Osteoblast (primary cell): ENCODE data around the gene PPP1R3C. TPM values are rescaled to one million over a fixed set of nuclear protein-coding genes. Genes with fewer than 3 reads are reported as not detected.

Experiments used
- DNase-seq: peaks from one replicate; pipeline ENCODE4 v3.0.0; 2011; ENCODE audit warnings: low spot score, mixed read lengths; ENCODE audit not compliant: insufficient read length; ENCODE audit errors: missing footprints
- H2AFZ ChIP-seq: 2 replicates; pipeline ENCODE4 v1.6.0; 2011; ENCODE audit warnings: mild to moderate bottlenecking, low read length
- H3K27ac ChIP-seq: 2 replicates; pipeline ENCODE4 v1.5.1; 2011; ENCODE audit warnings: mild to moderate bottlenecking, low read depth, low read length, moderate library complexity
- H3K27me3 ChIP-seq: 2 replicates; pipeline ENCODE4 v1.6.0; 2012; ENCODE audit warnings: mild to moderate bottlenecking, control low read depth, inconsistent platforms, low read length, moderate library complexity; ENCODE audit not compliant: insufficient read depth
- H3K36me3 ChIP-seq: 2 replicates; pipeline ENCODE4 v1.5.1; 2011; ENCODE audit warnings: mild to moderate bottlenecking, low read length, control low read depth, moderate library complexity; ENCODE audit not compliant: insufficient read depth
- H3K4me1 ChIP-seq: 2 replicates; pipeline ENCODE4 v1.5.1; 2011; ENCODE audit warnings: mild to moderate bottlenecking, low read length, control low read depth, moderate library complexity; ENCODE audit not compliant: insufficient read depth
- H3K4me2 ChIP-seq: 2 replicates; pipeline ENCODE4 v1.6.0; 2011; ENCODE audit warnings: mild to moderate bottlenecking, low read length; ENCODE audit not compliant: insufficient read depth
- H3K4me3 ChIP-seq: fragments of 200-600 bp; sonication (generic); 3 replicates; pipeline ENCODE4 v1.5.1; 2012; ENCODE audit warnings: mild to moderate bottlenecking, low read length, inconsistent platforms; ENCODE audit not compliant: insufficient read depth
- H3K79me2 ChIP-seq: 2 replicates; pipeline ENCODE4 v1.6.0; 2012; ENCODE audit warnings: mild to moderate bottlenecking, low read length, control low read depth, inconsistent platforms; ENCODE audit not compliant: insufficient read depth
- H3K9me3 ChIP-seq: 2 replicates; pipeline ENCODE4 v1.5.1; 2011; ENCODE audit warnings: low read depth, low read length, control low read depth
- H4K20me1 ChIP-seq: 2 replicates; pipeline ENCODE4 v1.6.0; 2012; ENCODE audit warnings: mild to moderate bottlenecking, low read length, control low read depth; ENCODE audit not compliant: insufficient read depth
- total RNA-seq: library from RNA; depleted of rRNA; stranded (reverse); fragments of >200 nt; gene quantifications from 2 replicates; pipeline ENCODE4 v1.2.3, GENCODE V29; 2012
- TF ChIP-seq, protein P1 (sequence below): IDR thresholded peaks from 2 replicates; pipeline ENCODE4 v1.5.1; 2011; ENCODE audit warnings: mild to moderate bottlenecking, low read depth, low read length, moderate library complexity; ENCODE audit errors: extremely low read depth

PPP1R3C gene
- total RNA-seq, 1 donor: 87.9 TPM

DNA sequence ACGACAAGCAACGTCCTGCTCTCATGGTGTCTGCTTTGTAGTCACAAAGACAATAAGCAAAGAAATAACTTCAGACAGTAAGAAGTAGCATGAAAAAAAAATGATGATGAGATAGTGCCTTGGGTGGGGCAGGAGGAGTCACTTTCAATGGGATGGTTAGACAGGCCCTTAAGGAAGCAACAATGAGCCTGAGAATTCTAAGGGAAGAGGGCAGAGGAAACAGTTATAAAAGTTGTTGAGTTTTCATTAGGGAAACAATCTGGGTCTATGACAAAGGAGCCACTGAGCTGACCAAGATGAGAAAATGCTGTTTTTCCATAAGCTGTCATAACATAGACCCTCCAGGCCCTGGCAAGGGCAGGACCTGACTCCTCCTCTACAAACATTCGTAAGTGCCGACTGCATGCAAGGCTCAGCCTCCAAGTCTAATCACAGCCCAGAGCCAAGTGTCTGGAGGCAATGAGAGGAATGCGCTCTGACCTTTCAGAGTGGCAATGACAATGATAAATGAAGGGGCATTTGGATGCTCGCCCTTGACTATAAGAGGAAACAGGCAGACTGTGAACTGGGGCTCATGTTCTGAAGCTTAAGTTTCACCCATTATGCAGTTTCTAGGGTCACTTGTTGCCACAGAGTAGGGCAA is 43.7 kb downstream of the PPP1R3C start:
- Histone ChIP-seq H3K4me2 (peak overlapping the region; percentile 68), H3K4me3 (no peak overlapping the region), H3K79me2 (no peaks in the 10 kb centered on the region), H3K36me3 (no peaks in the 10 kb centered on the region), H3K9me3 (no peaks in the 10 kb centered on the region), H3K27ac (peak overlapping the region; percentile 86), H3K27me3 (no peaks in the 10 kb centered on the region), H3K4me1 (peaks cover 48% of the 10 kb centered on the region), H2AFZ (peak overlapping the region; percentile 12), H4K20me1 (no peaks in the 10 kb centered on the region)
- TF ChIP-seq, protein P1, sequence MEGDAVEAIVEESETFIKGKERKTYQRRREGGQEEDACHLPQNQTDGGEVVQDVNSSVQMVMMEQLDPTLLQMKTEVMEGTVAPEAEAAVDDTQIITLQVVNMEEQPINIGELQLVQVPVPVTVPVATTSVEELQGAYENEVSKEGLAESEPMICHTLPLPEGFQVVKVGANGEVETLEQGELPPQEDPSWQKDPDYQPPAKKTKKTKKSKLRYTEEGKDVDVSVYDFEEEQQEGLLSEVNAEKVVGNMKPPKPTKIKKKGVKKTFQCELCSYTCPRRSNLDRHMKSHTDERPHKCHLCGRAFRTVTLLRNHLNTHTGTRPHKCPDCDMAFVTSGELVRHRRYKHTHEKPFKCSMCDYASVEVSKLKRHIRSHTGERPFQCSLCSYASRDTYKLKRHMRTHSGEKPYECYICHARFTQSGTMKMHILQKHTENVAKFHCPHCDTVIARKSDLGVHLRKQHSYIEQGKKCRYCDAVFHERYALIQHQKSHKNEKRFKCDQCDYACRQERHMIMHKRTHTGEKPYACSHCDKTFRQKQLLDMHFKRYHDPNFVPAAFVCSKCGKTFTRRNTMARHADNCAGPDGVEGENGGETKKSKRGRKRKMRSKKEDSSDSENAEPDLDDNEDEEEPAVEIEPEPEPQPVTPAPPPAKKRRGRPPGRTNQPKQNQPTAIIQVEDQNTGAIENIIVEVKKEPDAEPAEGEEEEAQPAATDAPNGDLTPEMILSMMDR: no peak
- DNase-seq: no peak

DNA sequence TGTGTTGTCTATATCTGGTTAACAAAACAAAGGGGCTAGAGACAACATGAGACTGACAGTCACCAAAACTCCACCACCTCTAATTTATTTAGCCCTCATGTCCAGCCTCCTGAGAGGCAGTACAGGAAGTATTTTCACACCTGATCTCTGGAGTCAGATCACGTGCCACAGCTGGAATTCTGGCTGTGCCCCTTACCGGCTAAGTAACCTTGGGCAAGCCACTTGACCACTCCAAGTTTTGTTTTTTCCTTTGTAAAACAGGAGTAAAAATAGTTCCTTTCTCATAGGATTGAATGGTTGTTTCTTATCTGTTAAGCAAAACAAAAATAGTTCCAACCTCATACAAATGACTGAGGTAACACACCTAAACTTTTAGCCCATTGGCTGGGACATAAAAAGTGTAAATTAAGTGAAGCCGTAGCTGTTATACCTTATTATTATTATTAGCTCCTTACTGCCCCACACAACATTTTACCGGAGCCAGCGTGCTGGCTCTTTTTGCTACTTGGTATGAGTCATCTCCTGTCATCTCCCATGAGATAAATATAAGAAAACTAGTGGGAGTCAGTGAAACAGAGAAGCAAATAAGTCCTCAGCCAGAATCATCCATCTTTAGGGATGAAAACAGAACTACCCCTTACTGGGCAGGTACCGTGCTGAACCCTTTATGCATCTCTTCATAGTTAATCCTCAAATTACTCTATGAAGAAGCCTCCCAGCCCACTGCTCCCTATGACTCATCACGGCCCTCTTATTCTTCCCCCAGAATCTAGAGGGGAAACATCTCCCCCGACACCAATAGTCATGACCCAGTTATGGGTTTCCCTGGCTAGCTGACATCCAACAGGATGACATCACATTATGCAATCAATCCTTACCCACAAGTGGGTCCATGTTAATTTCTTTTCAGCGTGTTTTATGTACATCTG is 44.9 kb downstream of the PPP1R3C start:
- Histone ChIP-seq H2AFZ (peak overlapping the region; percentile 5), H3K27me3 (no peaks in the 10 kb centered on the region), H3K4me2 (peak overlapping the region; percentile 68), H3K9me3 (no peaks in the 10 kb centered on the region), H3K79me2 (no peaks in the 10 kb centered on the region), H4K20me1 (no peaks in the 10 kb centered on the region), H3K36me3 (no peaks in the 10 kb centered on the region), H3K27ac (peak overlapping the region; percentile 86), H3K4me3 (peak overlapping the region; percentile 23), H3K4me1 (peaks cover 48% of the 10 kb centered on the region)
- no peak for DNase-seq
- TF ChIP-seq, protein P1: no peak

DNA sequence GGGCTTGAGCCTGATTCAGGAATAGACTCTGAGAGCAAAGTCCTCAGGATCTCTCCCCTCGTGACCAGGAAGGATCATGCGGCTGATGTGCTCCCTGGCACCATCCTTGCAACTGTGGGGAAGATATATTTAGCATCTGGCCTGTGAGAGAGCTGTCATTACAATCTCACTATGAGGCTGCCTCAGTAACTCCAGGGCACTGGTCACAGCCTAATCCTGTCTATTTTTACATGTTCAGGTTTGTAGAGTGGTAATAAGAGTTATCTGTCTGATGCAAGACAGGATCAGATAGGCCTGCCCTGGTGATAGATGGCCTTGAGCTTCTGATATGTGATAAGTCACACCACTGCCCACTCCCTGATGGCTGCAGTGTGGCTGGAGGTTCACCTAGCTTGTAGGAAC is 50.7 kb downstream of the PPP1R3C start:
- H4K20me1 ChIP-seq: no peaks in the 10 kb centered on the region
- no peak overlapping the region for H3K4me3 ChIP-seq
- H2AFZ ChIP-seq: no peak overlapping the region
- no peak overlapping the region for H3K4me2 ChIP-seq
- H3K36me3 ChIP-seq: no peaks in the 10 kb centered on the region
- peaks cover 9% of the 10 kb centered on the region for H3K4me1 ChIP-seq
- H3K27me3 ChIP-seq: no peaks in the 10 kb centered on the region
- no peaks in the 10 kb centered on the region for H3K79me2 ChIP-seq
- H3K9me3 ChIP-seq: no peaks in the 10 kb centered on the region
- H3K27ac ChIP-seq: no peak overlapping the region
- TF ChIP-seq, protein P1: no peak
- no peak for DNase-seq
